Muscle layer of duodenum (tissue), 2 donors: Measurements from ENCODE around the gene RFFL.
"Not testable (repeated sequence)": the region's sequence is repeated elsewhere in the genome, so short reads cannot be mapped to it uniquely, and the experiment has no call there.

Experiments
- H3K27ac ChIP-seq: one replicate; pipeline ENCODE4 v1.7.0; 2013; ENCODE audit warnings: mild to moderate bottlenecking, low read length
- H3K27me3 ChIP-seq: one replicate; pipeline ENCODE4 v1.7.0; 2013; ENCODE audit warnings: low read depth, mild to moderate bottlenecking, control low read depth, low read length
- H3K36me3 ChIP-seq, 2 donors: one replicate each; pipeline ENCODE4 v1.7.0; 2013; ENCODE audit warnings: low read length in 2 of 2, control low read depth in 1 of 2, mild to moderate bottlenecking in 1 of 2; ENCODE audit not compliant: insufficient read depth in 2 of 2, control insufficient read depth in 1 of 2
- H3K4me1 ChIP-seq, 2 donors: one replicate each; pipeline ENCODE4 v1.7.0; 2013; ENCODE audit warnings: low read length in 2 of 2, mild to moderate bottlenecking in 2 of 2, control low read depth in 1 of 2, moderate library complexity in 1 of 2; ENCODE audit not compliant: insufficient read depth in 2 of 2, control insufficient read depth in 1 of 2
- H3K4me3 ChIP-seq, 2 donors: one replicate each; pipeline ENCODE4 v1.7.0; 2013; ENCODE audit warnings: low read length in 2 of 2, low read depth in 1 of 2, mild to moderate bottlenecking in 1 of 2
- H3K9me3 ChIP-seq, 2 donors: one replicate each; pipeline ENCODE4 v1.7.0; 2013; ENCODE audit warnings: low read length in 2 of 2, control low read depth in 1 of 2, mild to moderate bottlenecking in 1 of 2; ENCODE audit not compliant: control insufficient read depth in 1 of 2
- donor health status: healthy.

RFFL gene

DNA sequence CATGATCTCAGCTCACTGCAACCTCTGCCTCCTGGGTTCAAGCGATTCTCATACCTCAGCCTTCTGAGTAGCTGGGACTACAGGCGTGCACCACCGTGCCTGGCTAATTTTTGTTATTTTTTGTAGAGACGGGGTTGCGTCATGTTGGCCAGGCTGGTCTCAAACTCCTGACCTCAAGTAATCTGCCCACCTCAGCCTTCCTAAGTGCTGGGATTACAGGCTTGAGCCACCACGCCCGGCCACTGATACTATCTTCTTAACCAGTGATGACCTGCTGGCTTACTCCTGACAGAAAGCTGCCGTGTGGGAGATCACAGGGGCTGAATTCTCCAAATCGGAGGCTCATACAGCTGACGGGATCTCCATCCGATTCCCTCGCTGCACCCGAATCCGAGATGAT, 62.5 kb downstream of the RFFL start:
- Histone ChIP-seq H3K4me1 (peaks cover 7 to 14% of the 10 kb centered on the region in 2 donors), H3K36me3 (peaks cover 22 to 57% of the 10 kb centered on the region in 2 donors)
- H3K27me3 ChIP-seq, H3K27ac ChIP-seq, H3K4me3 ChIP-seq, H3K9me3 ChIP-seq: not testable (repeated sequence)

DNA sequence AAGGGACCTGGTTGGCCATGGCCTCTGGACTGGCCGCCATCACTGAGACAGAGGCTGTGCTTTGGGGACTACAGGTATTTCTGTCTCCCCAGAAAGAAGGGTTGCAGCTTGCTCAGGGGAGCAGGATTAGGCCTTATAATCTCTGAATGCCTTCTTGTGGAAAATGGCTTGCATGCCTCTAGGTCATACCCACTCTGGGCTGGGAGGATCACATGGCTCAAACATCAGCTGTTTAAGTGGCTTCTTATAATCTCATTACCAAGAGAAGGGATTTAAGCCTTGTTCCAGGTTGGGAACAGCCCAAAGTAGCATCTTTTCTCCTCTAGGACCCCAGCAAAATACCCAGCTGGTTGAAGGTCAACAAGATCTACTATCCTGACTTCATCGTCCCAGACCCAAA, 64.1 kb downstream of the RFFL start:
- no peaks in the 10 kb centered on the region for H3K27me3 ChIP-seq
- H3K4me3 ChIP-seq = no peak overlapping the region
- no peaks in the 10 kb centered on the region for H3K9me3 ChIP-seq
- no peak overlapping the region for H3K27ac ChIP-seq
- H3K36me3 ChIP-seq = peaks cover 29 to 59% of the 10 kb centered on the region in 2 donors
- peaks cover 7 to 14% of the 10 kb centered on the region in 2 donors for H3K4me1 ChIP-seq

DNA sequence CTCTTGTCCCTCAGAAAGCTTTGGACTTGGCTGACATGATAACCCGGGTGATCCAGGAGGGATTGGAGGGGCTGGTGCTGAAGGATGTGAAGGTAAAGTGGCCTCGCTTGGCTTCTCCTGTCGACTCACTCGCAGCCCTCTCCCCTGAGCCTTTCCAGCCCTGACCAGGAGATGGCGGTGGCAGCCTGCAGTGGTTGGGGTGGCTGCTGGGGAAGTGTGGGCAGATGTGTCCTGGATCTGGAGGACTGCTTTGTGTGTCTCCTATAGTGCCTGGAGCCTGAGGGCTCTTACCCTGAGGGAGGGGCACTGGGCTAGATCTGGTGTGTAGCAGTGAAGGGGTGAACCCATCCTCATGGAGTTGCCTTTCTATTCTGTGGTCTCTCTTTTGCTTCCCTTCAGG, 65.3 kb downstream of the RFFL start:
- Histone ChIP-seq H3K27ac (peak overlapping the region; percentile 93), H3K4me1 (peaks cover 7 to 14% of the 10 kb centered on the region in 2 donors), H3K36me3 (peaks cover 34 to 61% of the 10 kb centered on the region in 2 donors), H3K9me3 (no peaks in the 10 kb centered on the region), H3K4me3 (peak overlapping the region in 1 of 2 donors; percentile 2), H3K27me3 (no peaks in the 10 kb centered on the region)

DNA sequence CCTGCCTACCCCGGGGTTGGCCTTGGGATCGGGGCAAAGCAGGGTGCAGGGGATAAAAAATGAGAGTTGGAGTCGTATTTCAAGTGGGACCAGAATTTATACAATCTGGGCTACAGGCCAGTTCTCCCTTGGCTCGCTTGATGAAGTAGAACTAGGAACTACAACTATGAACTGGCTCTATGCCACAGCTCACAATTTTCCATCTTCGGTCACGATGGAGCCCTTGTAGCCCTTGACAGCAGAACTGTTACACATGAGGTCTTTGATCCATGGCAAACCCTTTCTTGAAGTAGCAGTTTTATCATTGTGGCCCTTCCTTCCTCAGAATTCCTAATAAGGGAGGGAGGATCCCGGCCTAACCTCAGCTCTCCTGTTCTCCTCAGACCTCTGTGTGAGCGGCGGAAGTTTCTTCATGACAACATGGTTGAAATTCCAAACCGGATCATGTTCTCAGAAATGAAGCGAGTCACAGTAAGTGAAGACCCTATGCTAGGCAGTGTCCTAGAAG, 66.1 kb downstream of the RFFL start:
- Histone ChIP-seq H3K36me3 (peaks cover 42 to 63% of the 10 kb centered on the region in 2 donors), H3K4me1 (peaks cover 7 to 14% of the 10 kb centered on the region in 2 donors), H3K27me3 (no peaks in the 10 kb centered on the region), H3K4me3 (peak overlapping the region in 1 of 2 donors; percentile 12), H3K27ac (peak overlapping the region; percentile 93), H3K9me3 (no peaks in the 10 kb centered on the region)

DNA sequence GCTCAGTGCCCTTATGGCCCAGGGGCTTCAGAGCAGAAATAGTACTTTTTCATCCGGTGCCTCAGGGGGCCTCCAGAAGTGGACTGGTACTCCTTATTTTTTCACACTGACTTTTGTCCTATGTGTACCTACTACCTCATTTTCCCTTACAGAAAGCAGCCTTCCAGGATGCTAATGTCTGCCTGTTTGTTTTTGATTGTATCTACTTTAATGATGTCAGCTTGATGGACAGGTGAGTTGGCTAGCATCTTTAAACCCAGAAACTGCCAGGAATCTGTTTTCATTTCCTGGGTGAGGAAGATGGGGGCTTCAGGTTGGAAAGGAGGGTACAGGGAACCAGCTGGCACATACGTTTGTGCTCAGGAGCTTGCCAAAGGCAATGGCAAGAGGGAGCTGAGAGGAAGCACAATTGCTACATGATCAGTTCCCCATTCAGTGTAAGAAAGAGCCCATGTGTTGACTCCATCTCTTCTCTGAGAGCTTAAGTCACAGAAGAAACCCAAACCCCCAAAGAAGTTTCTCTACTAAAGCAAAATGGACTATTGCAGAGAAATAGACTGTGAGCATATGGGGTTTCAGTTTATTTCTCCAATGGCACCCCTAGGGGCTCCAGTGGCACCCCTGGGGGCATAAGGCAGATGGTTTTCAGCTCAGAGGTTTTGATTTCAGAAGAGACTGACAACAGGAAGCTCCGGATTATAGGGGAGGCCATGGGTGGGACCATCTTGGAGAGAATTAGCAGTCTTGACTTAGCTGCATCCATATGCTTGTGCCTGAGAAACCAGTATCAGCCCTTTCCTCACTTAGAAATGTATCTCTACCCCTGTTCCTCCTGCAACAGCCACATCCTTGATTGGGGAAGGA, 66.9 kb downstream of the RFFL start:
- H3K4me1 ChIP-seq = peaks cover 7 to 16% of the 10 kb centered on the region in 2 donors
- H3K9me3 ChIP-seq = no peaks in the 10 kb centered on the region
- peak overlapping the region; percentile 93 for H3K27ac ChIP-seq
- peaks cover 45 to 63% of the 10 kb centered on the region in 2 donors for H3K36me3 ChIP-seq
- H3K4me3 ChIP-seq = peak overlapping the region in 1 of 2 donors; percentile 12
- H3K27me3 ChIP-seq = no peaks in the 10 kb centered on the region

DNA sequence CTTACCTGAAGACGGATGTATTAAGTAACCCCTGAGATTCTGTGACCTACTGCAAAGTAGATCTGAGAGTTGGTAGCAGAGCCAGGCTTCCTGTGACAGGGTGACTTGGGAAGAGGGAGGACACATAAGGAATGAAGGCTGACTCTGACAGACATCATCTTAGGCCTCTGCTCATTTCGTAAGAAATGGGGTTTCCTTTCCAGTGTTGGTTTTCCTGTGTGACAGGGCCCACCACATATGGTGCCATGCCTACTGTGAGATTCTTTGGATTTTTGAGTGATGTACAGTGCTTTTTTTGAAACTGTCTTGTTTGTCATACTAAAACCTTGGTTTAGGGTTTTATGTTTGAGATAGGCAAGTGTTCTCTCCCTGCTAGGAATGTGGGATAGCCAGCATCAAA, 70.5 kb downstream of the RFFL start:
- Histone ChIP-seq H3K36me3 (peaks cover 56 to 72% of the 10 kb centered on the region in 2 donors), H3K9me3 (no peaks in the 10 kb centered on the region), H3K4me1 (peaks cover 7 to 12% of the 10 kb centered on the region in 2 donors), H3K27me3 (no peaks in the 10 kb centered on the region), H3K4me3 (no peak overlapping the region), H3K27ac (no peak overlapping the region)

DNA sequence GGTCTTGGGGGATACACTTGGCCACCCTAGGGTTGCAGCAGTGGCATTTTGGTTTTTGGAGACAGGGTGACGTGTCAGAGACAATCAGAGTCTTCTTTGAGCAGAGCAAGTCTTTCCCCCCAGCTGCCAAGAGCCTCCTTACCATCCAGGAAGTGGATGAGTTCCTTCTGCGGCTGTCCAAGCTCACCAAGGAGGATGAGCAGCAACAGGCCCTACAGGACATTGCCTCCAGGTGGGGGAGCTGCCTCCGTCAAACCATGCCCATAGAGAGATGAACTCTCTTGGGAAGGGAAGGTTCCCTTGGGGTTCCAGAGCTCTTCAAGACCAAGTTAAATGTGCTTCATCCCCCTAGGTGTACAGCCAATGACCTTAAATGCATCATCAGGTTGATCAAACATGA, 71.9 kb downstream of the RFFL start:
- H3K4me3 ChIP-seq = no peak overlapping the region
- H3K4me1 ChIP-seq = peaks cover 0 to 6% of the 10 kb centered on the region in 2 donors
- no peaks in the 10 kb centered on the region for H3K27me3 ChIP-seq
- no peak overlapping the region for H3K27ac ChIP-seq
- no peaks in the 10 kb centered on the region for H3K9me3 ChIP-seq
- H3K36me3 ChIP-seq = peaks cover 61 to 76% of the 10 kb centered on the region in 2 donors

DNA sequence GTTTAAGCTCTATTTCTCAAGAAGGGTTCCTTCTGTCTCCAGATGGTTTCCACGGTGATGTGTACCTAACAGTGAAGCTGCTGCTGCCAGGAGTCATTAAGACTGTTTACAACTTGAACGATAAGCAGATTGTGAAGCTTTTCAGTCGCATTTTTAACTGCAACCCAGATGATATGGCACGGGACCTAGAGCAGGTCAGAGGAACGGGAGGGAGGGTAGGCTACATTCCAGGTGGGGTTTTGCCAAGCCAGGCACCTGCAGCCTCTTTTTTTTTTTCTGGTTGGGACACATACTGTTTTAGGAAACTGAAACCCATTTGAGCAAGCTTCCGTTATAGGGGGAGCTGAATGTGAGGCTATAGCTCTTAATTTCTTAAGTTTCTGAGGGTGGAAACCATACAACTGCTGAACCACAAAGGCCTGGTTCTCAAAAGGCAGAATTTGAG, 72.6 kb downstream of the RFFL start:
- H3K4me3 ChIP-seq = no peak overlapping the region
- H3K27me3 ChIP-seq = no peaks in the 10 kb centered on the region
- H3K27ac ChIP-seq = no peak overlapping the region
- H3K36me3 ChIP-seq = peaks cover 58 to 80% of the 10 kb centered on the region in 2 donors
- H3K9me3 ChIP-seq = no peaks in the 10 kb centered on the region
- peaks cover 0 to 6% of the 10 kb centered on the region in 2 donors for H3K4me1 ChIP-seq

DNA sequence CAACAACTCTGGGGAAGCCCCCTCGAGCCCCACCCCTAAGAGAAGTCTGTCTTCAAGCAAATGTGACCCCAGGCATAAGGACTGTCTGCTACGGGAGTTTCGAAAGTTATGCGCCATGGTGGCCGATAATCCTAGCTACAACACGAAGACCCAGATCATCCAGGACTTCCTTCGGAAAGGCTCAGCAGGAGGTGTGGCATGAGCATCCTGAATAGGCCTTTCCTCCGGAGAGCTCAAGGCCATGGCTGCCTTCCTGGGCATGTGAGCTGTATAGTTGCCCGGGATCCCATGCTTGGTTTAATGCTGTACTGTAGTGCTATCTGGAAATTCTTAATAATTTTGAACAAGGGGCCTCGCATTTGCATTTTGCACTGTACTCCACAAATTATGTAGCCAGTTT, 74.0 kb downstream of the RFFL start:
- Histone ChIP-seq H3K4me3 (no peak overlapping the region), H3K27ac (no peak overlapping the region), H3K27me3 (no peaks in the 10 kb centered on the region), H3K36me3 (peaks cover 43 to 71% of the 10 kb centered on the region in 2 donors), H3K9me3 (no peaks in the 10 kb centered on the region), H3K4me1 (peaks cover 0 to 6% of the 10 kb centered on the region in 2 donors)

DNA sequence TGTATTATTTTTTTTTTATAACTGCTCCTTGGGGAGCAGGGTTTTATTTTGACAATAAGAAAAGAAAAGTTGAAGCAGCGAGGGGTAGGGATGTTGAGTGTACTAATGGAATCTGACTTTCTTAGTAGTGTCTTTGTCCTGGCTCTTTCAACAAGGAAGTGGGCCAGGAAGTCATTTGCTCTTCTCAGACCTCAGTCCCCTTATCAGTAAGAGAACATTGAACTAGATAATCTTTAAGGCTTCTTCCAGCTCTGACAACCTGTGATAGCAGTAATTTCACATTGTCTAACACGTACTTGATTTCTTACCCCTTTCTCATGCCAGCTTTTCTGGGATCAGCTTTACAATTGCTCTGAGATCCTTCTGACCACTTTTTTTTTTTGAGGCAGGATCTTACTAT, 74.9 kb downstream of the RFFL start:
- Histone ChIP-seq H3K27ac (no peak overlapping the region), H3K27me3 (no peaks in the 10 kb centered on the region), H3K4me1 (peaks cover 0 to 6% of the 10 kb centered on the region in 2 donors), H3K4me3 (no peak overlapping the region), H3K9me3 (no peaks in the 10 kb centered on the region), H3K36me3 (peaks cover 35 to 63% of the 10 kb centered on the region in 2 donors)

DNA sequence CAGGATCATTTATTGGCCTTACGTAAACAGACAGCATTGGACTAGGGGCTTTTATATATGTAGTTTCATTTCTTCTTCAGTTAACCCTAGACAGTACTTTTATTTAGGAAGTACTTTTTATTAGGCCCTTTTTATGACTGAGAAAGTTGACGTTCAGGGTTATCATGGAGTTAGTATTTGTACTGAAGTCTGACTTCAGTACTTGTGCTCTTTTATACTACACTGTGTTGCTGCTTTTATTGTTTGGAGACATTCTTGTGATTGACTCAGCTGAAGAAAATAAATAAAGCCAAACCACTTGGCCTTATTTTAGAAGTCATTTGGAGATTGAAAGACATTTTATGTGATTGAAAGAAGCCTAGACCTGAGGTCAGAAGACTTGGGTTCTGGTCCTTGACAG, 76.3 kb downstream of the RFFL start:
- H3K27ac ChIP-seq = no peak overlapping the region
- peaks cover 0 to 17% of the 10 kb centered on the region in 2 donors for H3K4me1 ChIP-seq
- no peak overlapping the region for H3K4me3 ChIP-seq
- H3K36me3 ChIP-seq = peaks cover 28 to 48% of the 10 kb centered on the region in 2 donors
- no peaks in the 10 kb centered on the region for H3K27me3 ChIP-seq
- no peaks in the 10 kb centered on the region for H3K9me3 ChIP-seq
